B cell (primary cell): ENCODE results near the gene TRPT1.

Experiments
- EZH2 ChIP-seq: IDR thresholded peaks from 2 replicates; pipeline ENCODE4 v1.6.1; 2012; ENCODE audit warnings: borderline replicate concordance, low read depth, mild to moderate bottlenecking, moderate library complexity, low read length; ENCODE audit not compliant: insufficient read depth, poor library complexity, severe bottlenecking
- TF ChIP-seq, protein P1 (sequence below): fragments of 200-600 bp; IDR thresholded peaks from one replicate; pipeline ENCODE4 v1.8.0; 2022; ENCODE audit warnings: antibody characterized with exemption, mild to moderate bottlenecking

DNA sequence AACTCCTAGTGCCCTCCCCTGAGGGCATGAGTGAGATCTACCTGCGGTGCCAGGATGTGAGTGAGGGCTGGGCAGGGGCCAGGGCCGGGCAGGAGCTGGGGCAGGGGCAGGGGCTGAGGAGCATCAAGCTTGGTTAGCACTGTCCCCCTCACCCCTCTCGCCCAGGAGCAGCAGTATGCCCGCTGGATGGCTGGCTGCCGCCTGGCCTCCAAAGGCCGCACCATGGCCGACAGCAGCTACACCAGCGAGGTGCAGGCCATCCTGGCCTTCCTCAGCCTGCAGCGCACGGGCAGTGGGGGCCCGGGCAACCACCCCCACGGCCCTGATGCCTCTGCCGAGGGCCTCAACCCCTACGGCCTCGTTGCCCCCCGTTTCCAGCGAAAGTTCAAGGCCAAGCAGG is 5.7 kb downstream of the TRPT1 start:
- TF ChIP-seq, protein P1, sequence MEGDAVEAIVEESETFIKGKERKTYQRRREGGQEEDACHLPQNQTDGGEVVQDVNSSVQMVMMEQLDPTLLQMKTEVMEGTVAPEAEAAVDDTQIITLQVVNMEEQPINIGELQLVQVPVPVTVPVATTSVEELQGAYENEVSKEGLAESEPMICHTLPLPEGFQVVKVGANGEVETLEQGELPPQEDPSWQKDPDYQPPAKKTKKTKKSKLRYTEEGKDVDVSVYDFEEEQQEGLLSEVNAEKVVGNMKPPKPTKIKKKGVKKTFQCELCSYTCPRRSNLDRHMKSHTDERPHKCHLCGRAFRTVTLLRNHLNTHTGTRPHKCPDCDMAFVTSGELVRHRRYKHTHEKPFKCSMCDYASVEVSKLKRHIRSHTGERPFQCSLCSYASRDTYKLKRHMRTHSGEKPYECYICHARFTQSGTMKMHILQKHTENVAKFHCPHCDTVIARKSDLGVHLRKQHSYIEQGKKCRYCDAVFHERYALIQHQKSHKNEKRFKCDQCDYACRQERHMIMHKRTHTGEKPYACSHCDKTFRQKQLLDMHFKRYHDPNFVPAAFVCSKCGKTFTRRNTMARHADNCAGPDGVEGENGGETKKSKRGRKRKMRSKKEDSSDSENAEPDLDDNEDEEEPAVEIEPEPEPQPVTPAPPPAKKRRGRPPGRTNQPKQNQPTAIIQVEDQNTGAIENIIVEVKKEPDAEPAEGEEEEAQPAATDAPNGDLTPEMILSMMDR, result no peak
- TF ChIP-seq EZH2, result no peak
